Gastrocnemius medialis (tissue), 4 donors: Measurements from ENCODE around the gene CCDC146. TPM values are rescaled to one million over a fixed set of nuclear protein-coding genes. Genes with fewer than 3 reads are reported as not detected.

Source experiments
- ATAC-seq, 2 donors: fragments of 150-250 bp; one replicate each; pipeline ENCODE4 v1.9.1; 2016
- DNase-seq, 2 donors: peaks; one replicate each; pipeline ENCODE4 v3.0.0-alpha.2; 2019
- H3K27ac ChIP-seq, 4 donors: fragments of 200-600 bp; sonication (generic); 1 replicate in 1 of 4; 2 replicates in 3 of 4; pipeline ENCODE4 v1.5.1; 2016 to 2018; ENCODE audit warnings: mild to moderate bottlenecking in 2 of 4, moderate library complexity in 1 of 4
- H3K27me3 ChIP-seq, 3 donors: fragments of 200-600 bp; sonication (generic) in 2 of 3; 1 replicate in 1 of 3; 2 replicates in 2 of 3; pipeline versions ENCODE4 v1.5.1 to v1.6.0; 2016 to 2019; ENCODE audit warnings: mild to moderate bottlenecking in 1 of 3, moderate library complexity in 1 of 3
- H3K36me3 ChIP-seq, 2 donors: fragments of 200-600 bp; sonication (generic) in 1 of 2; one replicate each; pipeline ENCODE4 v1.5.1; 2017 to 2018
- H3K4me1 ChIP-seq, 2 donors: fragments of 200-600 bp; sonication (generic) in 1 of 2; one replicate each; pipeline ENCODE4 v1.5.1; 2016 to 2017; ENCODE audit warnings: mild to moderate bottlenecking in 2 of 2
- H3K4me3 ChIP-seq, 4 donors: fragments of 200-600 bp; sonication (generic) in 3 of 4; 1 replicate in 1 of 4; 2 replicates in 3 of 4; pipeline ENCODE4 v1.5.1; 2016 to 2019; ENCODE audit warnings: mild to moderate bottlenecking in 2 of 4
- H3K9me3 ChIP-seq, 3 donors: fragments of 200-600 bp; sonication (generic) in 2 of 3; 1 replicate in 1 of 3; 2 replicates in 2 of 3; pipeline ENCODE4 v1.5.1; 2016 to 2019
- CTCF ChIP-seq, 5 experiments: fragments of 450-650 bp in 3 of 5; fragments of 200-600 bp in 2 of 5; sonication (generic) in 2 of 5; IDR thresholded peaks in 4 of 5; conservative IDR thresholded peaks in 1 of 5; 1 replicate in 4 of 5; 2 replicates in 1 of 5; pipeline ENCODE4 v1.5.1; 2016 to 2019; ENCODE audit warnings: antibody characterized with exemption in 5 of 5, mild to moderate bottlenecking in 3 of 5, moderate library complexity in 3 of 5
- POLR2A ChIP-seq, 2 donors: fragments of 450-650 bp; IDR thresholded peaks; one replicate each; pipeline ENCODE4 v1.6.1; 2017; ENCODE audit warnings: antibody characterized with exemption in 2 of 2, mild to moderate bottlenecking in 2 of 2, moderate library complexity in 2 of 2
- in situ Hi-C, 4 donors: fragments of 200-750 bp; cut with MboI; loops; one replicate each; pipeline versions ENCODE4 v1.15.0 to v1.8.0; 2017; ENCODE audit warnings: low sequenced_read_pairs in 4 of 4
- intact Hi-C: fragments of 100-400 bp; cut with DNase I; formaldehyde crosslinking; loops from one replicate; pipeline ENCODE4 v1.15.1; 2023; ENCODE audit warnings: low total_unique reads
- total RNA-seq, 4 donors: library from RNA; depleted of rRNA; stranded (reverse); fragments of >200 nt; gene quantifications; one replicate each; pipeline versions ENCODE4 v1.1.0 to v1.2.3, GENCODE V29; 2016

CCDC146 gene
- total RNA-seq, 4 donors from 2014 or later, result 1.4 to 4.3 (median 2.8) TPM

GRCh38 chr7:77320714-77321113 is 198.3 kb downstream of the CCDC146 start:
- no peaks in the 10 kb centered on the region for H3K9me3 ChIP-seq
- no peaks in the 10 kb centered on the region for H3K4me1 ChIP-seq
- DNase-seq (no peak), ATAC-seq (no peak)
- no peak overlapping the region for H3K27ac ChIP-seq
- intact Hi-C loops (no loop called here), in situ Hi-C loops (no loop called here)
- H3K27me3 ChIP-seq, result no peaks in the 10 kb centered on the region
- H3K4me3 ChIP-seq, result no peak overlapping the region
- peaks cover 0 to 6% of the 10 kb centered on the region in 2 donors for H3K36me3 ChIP-seq
- TF ChIP-seq POLR2A (IDR thresholded peaks at IDR 0.05) (no peak), CTCF (IDR thresholded peaks at IDR 0.05 in 4 of 5, conservative IDR thresholded peaks at IDR 0.05 in 1 of 5) (no peak)

GRCh38 chr7:77321300-77321699 is 198.9 kb downstream of the CCDC146 start:
- DNase-seq (no peak), ATAC-seq (no peak)
- Histone ChIP-seq H3K4me3 (no peak overlapping the region), H3K9me3 (no peaks in the 10 kb centered on the region), H3K27me3 (no peaks in the 10 kb centered on the region), H3K27ac (no peak overlapping the region), H3K36me3 (peaks cover 0 to 6% of the 10 kb centered on the region in 2 donors), H3K4me1 (no peaks in the 10 kb centered on the region)
- intact Hi-C loops (no loop called here), in situ Hi-C loops (no loop called here)
- no peak for TF ChIP-seq CTCF (IDR thresholded peaks at IDR 0.05 in 4 of 5, conservative IDR thresholded peaks at IDR 0.05 in 1 of 5)
- TF ChIP-seq POLR2A (IDR thresholded peaks at IDR 0.05), result no peak

DNA sequence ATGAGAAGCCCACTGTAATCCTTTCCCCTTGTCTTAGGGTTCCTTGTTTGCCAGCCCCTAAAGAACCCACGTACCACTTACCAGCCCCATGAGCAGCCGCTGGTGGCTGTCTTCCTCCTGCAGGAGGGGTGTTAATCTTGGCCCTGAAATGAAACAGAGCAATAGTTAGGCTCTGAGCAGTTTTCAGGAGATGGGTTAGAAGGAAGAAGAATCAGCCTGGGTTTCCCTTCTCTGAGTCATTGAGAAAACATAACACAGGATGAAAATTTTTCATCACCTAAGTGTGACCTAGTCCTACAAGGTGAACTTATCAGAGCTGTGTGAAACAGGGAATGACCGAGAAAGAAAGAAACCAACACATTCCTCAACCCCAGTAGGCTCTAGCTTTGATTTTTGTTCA is 203.7 kb downstream of the CCDC146 start:
- H3K36me3 ChIP-seq, result no peaks in the 10 kb centered on the region
- H3K9me3 ChIP-seq, result no peaks in the 10 kb centered on the region
- DNase-seq (no peak), ATAC-seq (no peak)
- H3K27ac ChIP-seq, result no peak overlapping the region
- in situ Hi-C loops, result loop anchor here in 2 of 4 donors (25.0 kb wide), 2 partner anchors 189 to 214 kb away; partner anchors contain the start of gene CCDC146 (in 1 of the 2)
- intact Hi-C loops, result no loop called here
- H3K27me3 ChIP-seq, result no peaks in the 10 kb centered on the region
- no peak overlapping the region for H3K4me3 ChIP-seq
- TF ChIP-seq CTCF (IDR thresholded peaks at IDR 0.05 in 4 of 5, conservative IDR thresholded peaks at IDR 0.05 in 1 of 5), result no peak
- TF ChIP-seq POLR2A (IDR thresholded peaks at IDR 0.05), result no peak
- peaks cover 13 to 23% of the 10 kb centered on the region in 2 donors for H3K4me1 ChIP-seq

GRCh38 chr7:77327067-77327931 is 204.9 kb downstream of the CCDC146 start:
- DNase-seq, result peak; percentile 28 to 34
- Histone ChIP-seq H3K9me3 (no peaks in the 10 kb centered on the region), H3K27me3 (no peaks in the 10 kb centered on the region), H3K27ac (peak overlapping the region in 1 of 4 donors; percentile 36), H3K4me1 (peaks cover 13 to 28% of the 10 kb centered on the region in 2 donors), H3K36me3 (no peaks in the 10 kb centered on the region), H3K4me3 (no peak overlapping the region)
- TF ChIP-seq POLR2A (IDR thresholded peaks at IDR 0.05) (no peak), CTCF (IDR thresholded peaks at IDR 0.05 in 4 of 5, conservative IDR thresholded peaks at IDR 0.05 in 1 of 5) (no peak)
- ATAC-seq, result no peak
- intact Hi-C loops (no loop called here), in situ Hi-C loops (loop anchor here in 2 of 4 donors (25.0 kb wide), 2 partner anchors 190 to 215 kb away; partner anchors contain the start of gene CCDC146 (in 1 of the 2))
